GM12873 (cell line): ENCODE results near the gene IGLL1.

Experiments
- TF ChIP-seq, protein P1 (sequence below): IDR thresholded peaks from 2 replicates; pipeline ENCODE4 v1.5.1; 2012; ENCODE audit warnings: low read depth, mild to moderate bottlenecking, moderate library complexity, low read length, control low read depth; ENCODE audit not compliant: insufficient read depth; ENCODE audit errors: missing control alignments

The IGLL1 gene

DNA sequence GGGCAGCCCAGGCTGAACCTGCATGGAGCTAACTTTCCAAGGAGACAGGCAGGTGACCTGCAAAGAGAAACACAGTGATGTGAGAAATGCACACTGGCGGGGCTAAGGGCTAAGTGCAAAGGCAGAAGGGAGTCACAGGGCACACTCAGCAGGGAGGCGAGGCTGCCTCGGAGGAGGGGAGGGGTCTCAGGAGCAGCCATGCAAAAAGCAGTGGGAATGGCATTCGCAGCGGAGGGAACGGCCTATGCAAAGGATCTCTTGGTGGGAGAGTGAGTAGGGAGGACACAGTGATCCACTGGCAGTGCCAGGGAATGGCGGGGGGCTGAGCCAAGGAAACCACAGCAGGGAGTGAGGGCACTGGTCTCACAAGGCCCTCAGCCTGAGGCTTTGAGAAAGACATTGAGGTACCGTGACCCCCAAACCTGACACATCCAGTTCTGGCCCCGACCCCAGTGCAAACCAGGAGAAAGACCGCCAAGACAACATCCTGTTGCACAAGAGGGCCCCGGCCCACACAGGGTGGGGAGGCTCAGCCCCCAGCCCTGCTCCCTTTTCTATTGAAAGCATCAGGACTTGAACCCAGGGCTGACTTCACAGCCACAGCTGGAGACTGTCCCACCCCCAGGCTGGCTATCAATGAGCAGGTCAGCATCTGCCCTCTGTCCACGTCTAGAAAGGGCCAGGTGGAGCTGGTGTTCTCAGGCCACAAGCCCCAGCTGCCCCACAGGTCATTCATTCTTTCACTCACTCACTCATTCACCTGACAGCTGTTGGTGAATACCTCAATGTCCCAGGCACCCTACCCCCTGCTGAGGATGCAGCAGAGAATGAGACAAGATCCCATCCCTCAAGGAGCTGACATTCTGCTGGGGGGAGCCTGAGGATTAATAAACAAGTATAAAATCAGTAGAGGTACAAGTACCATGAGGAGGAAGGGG is 50.7 kb downstream of the IGLL1 start:
- TF ChIP-seq, protein P1, sequence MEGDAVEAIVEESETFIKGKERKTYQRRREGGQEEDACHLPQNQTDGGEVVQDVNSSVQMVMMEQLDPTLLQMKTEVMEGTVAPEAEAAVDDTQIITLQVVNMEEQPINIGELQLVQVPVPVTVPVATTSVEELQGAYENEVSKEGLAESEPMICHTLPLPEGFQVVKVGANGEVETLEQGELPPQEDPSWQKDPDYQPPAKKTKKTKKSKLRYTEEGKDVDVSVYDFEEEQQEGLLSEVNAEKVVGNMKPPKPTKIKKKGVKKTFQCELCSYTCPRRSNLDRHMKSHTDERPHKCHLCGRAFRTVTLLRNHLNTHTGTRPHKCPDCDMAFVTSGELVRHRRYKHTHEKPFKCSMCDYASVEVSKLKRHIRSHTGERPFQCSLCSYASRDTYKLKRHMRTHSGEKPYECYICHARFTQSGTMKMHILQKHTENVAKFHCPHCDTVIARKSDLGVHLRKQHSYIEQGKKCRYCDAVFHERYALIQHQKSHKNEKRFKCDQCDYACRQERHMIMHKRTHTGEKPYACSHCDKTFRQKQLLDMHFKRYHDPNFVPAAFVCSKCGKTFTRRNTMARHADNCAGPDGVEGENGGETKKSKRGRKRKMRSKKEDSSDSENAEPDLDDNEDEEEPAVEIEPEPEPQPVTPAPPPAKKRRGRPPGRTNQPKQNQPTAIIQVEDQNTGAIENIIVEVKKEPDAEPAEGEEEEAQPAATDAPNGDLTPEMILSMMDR = no peak

DNA sequence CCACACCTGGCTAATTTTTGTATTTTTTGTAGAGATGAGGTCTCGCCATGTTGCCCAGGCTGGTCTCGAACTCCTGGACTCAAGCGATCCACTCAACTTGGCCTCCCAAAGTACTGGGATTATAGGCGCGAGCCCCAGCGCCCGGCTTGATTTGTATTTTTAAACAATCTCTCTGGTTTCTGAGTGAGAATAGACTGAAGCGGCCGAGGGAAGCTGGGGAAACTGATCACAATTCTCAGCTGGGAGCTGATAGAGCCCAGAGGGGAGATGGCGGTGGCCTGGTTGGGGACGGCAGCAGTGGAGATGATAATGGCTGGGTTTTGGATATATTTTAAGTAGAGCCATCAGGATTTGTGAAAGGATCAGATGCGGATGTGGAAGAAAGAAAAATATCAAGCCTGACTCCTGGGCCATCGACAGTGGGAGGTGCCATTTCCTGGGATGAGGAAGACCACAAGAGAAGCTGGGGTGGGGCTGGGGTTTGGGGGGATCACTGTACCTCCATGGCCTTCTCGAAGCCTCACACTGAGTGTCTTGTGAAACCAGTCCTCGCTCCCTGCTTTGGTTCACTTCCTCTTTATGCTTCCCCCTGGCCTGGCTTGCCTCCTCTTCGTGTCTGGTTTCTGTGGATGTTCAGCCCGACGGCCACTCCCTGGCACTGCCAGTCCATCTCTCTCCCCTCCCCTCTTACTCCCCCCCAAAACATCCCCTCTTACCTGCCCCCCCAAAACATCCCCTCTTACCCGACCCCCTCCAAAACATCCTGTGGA is 51.9 kb downstream of the IGLL1 start:
- TF ChIP-seq, protein P1 = no peak

DNA sequence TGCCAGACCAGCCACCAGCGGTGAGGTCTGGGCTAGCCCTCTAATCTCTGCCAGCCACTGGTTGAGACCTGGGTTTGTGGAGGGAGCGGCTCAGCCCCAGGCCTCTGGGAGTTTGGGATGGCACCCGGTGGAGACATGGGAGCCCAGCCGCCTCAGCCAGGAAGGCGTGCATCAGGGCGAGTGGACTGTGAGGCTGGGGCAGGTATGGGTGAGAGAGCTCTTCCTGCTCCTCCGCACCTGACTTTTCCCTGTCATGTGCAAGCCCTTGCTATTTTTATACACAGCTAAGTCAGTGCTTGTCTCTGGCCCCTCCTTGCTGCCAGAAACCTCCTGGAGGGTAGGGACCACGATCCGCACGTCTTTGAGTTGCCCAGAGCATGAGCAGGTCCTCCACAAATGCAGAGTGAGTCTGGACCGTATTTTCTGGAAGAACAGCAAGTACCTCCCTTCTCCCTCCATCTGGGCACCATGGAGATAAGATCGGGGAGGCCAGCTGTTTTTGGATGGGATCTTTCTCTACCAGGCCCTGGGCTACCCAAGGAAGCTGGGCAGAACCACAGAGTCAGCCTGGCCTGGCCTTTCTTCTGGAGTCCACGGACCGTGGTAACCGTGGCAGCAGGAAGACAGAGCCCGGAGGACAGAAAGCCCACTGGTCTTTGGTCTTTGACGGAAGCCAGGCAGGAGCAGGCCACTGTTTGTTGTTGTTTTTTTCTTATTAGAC is 53.3 kb downstream of the IGLL1 start:
- TF ChIP-seq, protein P1 = no peak

DNA sequence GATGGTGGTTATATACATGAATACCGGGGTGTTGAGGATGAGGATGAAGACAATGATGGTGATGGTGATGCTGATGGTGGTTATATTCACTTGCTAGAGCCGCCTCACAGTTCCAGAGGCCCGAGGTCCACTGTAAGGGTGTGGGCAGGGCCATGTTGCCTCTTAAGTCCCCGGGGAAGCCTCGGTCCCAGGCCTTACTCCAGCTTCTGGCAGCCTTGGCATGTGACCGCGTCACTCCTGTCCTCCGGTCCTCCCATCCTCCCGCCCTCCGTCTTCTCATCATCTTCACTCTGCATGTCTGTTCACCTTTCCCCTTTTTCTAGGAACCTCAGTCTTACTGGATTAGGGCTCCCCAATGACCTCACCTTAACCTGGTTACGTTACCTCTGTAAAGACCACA is 54.6 kb downstream of the IGLL1 start:
- TF ChIP-seq, protein P1 = no peak

DNA sequence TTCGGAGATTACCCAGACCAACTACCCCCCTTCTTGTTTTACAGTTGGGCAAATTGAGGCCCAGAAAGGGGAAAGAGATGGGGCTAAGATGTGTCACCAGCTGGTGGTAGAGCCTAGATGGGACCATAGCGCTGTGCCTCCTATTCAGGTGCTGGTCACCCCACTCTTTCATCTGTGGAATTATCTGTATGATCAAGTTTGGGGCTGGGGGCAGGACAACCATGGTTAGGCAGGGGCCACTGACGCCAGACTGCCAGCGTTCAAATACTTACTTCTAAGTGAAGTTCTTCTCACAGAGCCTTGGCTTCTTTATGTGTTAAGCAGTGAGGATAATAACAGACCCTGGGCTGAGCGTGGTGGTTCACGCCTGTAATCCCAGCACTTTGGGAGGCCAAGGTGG is 55.9 kb downstream of the IGLL1 start:
- TF ChIP-seq, protein P1 = no peak

DNA sequence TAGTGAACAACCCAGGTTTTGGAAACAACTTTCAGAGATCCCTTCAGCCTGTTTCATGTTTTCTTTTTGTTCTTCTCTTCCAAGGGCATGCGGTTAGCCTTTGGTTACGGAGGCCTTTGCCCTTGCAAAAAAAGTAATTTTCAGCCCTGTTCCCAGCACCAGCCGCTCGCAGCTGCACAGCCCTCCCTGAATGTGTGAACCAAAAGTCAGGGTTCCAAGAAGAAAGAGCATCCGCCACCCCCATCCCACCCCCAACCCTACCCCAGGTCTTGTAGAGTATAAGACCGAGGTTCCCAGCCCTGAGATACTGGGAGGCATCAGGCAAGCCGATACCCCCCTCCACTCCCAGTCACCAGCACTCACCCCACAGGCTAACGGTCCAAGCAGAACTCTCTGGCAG is 56.4 kb downstream of the IGLL1 start:
- TF ChIP-seq, protein P1 = no peak
